GM19351 (cell line): Measurements from ENCODE around the gene CUZD1.

ENCODE experiments used
- ATAC-seq: cut with Tn5 transposase; IDR thresholded peaks from one replicate; pipeline ENCODE4 v1.9.1; 2021; ENCODE audit warnings: mild to moderate bottlenecking, moderate library complexity; ENCODE audit not compliant: unreplicated experiment

CUZD1 gene

DNA sequence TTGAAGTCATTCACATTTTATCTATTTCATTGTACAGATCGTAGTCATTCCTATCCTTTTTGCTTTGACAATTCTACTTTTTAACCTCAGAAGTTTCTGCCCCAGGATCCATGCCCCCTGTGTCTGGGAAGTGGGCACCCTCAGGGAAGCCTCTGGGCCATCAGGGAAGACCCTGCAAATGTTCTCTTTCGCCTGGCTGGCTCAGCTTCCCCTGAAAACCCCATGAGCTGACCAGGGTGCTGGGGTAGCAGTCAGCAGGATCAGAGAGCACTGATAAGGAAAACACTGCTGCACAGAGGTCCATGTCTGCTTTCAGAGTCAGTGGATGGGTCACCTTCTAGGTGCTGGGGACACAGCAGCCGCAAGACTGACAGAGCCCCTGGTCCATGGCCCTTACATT, 23.8 kb downstream of the CUZD1 start:
- ATAC-seq, result no peak

GRCh38 chr10:122815458-122815857, 30.2 kb downstream of the CUZD1 start:
- ATAC-seq, result no peak

DNA sequence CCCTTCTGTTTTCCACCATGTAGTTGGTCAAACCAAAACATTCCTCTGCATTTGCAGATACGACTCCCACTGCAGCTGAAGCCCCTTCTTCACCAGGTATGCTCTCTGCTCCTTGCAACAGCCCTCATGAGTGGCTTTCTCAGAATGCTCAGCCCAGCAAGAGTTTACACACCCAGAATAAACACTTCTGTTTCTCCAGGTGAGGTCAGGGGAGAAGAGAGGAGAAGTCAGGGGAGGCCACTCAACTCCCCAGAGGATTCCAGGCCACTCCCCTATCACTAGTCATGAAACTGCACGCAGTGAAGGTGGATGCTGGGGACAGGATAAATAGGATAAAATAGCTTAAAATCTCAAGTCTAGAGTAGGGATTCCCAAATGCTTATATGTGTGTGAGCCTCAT, 31.2 kb downstream of the CUZD1 start:
- no peak for ATAC-seq

DNA sequence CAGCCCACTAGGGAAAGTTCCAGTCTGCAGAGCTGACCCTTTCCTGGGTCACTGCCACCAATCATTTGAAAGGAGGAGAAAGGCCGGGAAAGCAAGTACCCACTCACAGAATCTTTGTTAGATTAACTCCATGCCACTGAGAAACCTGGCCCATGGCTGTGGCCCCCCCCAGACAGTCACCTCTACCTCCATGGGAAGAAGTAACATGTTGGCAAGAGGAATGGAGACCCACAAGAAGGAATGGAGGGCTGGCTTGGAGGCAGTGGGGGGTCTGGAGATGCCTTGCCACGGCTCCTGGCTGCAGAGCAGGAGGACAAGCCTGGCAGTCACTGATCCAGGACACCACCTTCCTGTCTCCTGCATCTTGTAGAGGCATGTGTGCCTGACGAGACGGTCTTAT, 32.9 kb downstream of the CUZD1 start:
- no peak for ATAC-seq

DNA sequence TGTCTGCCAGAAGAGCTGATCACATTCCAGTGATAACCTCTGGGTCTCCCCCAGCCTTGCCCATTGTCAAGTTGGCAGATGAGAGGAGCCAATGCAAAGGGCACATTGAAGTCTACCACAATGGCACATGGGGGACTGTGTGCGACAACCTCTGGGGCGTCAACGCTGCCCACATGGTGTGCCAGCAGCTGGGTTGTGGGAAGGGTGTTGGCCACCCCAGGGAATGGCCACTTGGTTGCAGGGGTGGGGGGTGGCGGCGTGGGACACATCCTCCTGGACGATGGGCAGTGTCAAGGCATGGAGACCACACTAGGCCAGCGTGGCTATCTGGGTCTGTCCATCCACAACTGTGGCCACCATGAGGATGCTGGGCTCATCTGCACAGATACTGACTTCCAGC, 43.4 kb downstream of the CUZD1 start:
- no peak for ATAC-seq

- no peak for ATAC-seq
Observed at GRCh38 chr10:122798704-122799231, 46.9 kb downstream of the CUZD1 start.

GRCh38 chr10:122796796-122797195, 48.9 kb downstream of the CUZD1 start:
- ATAC-seq, result no peak

DNA sequence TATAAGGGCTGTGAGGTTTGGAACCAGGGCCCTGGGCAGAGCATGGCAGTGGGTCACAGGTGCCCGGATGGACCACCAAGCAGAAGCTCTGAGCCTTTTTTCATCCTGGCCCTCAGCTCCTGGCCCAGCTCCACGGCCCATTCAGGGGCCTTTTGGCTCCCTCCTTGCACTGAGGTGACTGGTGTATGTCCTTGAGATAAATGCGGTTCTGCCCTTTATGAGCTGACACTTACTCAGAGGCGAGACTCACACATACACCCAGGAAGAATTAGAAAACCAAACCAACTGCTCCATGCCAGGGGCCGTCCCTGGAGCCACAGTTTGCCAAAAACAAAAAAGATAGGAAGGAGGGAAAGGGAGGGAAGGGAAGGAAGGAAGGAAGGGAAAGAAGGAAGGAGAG, 49.7 kb downstream of the CUZD1 start:
- ATAC-seq, result no peak

DNA sequence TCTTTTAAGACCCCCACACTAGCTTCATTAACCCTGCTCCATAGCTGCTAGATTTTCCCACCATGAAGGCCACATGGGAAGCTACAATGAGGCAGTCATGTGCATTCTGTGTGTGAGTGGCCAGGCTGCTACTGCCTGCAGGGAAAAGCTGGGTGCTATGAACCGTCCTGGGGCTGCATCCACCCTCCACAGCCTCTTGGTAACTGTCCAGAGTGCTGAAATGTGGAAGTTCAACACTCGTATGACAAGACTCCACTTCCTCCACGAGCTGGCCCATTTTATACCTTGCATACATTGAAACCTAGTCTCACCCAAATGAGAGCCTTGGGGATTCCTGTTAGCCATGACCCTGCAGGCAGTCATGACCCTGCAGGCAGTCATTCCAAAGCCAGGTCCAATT, 59.4 kb downstream of the CUZD1 start:
- ATAC-seq, result no peak

DNA sequence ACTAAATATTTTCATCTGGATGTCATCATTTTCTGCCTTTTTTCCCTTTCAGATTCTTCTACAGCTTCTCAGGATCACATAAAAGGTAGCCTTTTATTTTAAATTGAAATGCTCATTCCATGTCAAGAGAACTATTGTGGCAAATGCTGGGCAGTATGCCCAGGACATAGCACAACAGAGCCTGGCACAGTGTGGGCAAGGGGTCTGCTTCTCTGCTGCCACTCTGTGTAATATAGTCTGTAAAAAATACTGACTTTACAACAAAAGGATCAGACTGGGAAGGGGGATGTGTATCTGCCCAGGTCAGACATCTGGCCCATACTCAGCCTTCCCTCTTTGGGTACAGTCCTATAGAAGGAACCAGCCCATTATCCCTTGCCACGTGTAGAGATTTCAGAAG, 62.7 kb downstream of the CUZD1 start:
- ATAC-seq, result no peak
